Fibroblast of lung (primary cell): Measurements from ENCODE around the gene KLHL29.

Source experiments
- EZH2 ChIP-seq: IDR thresholded peaks from 2 replicates; pipeline ENCODE4 v1.5.1; 2012; ENCODE audit warnings: low read length, control low read depth, mild to moderate bottlenecking; ENCODE audit errors: missing control alignments
- TF ChIP-seq, protein P1 (sequence below), 2 donors: IDR thresholded peaks in 1 of 2; conservative IDR thresholded peaks in 1 of 2; 1 replicate in 1 of 2; 2 replicates in 1 of 2; pipeline ENCODE4 v1.5.1; 2011 to 2012; ENCODE audit warnings: low read length in 2 of 2, control low read depth in 1 of 2, inconsistent platforms in 1 of 2, low read depth in 1 of 2, mild to moderate bottlenecking in 1 of 2

- TF ChIP-seq, protein P1, sequence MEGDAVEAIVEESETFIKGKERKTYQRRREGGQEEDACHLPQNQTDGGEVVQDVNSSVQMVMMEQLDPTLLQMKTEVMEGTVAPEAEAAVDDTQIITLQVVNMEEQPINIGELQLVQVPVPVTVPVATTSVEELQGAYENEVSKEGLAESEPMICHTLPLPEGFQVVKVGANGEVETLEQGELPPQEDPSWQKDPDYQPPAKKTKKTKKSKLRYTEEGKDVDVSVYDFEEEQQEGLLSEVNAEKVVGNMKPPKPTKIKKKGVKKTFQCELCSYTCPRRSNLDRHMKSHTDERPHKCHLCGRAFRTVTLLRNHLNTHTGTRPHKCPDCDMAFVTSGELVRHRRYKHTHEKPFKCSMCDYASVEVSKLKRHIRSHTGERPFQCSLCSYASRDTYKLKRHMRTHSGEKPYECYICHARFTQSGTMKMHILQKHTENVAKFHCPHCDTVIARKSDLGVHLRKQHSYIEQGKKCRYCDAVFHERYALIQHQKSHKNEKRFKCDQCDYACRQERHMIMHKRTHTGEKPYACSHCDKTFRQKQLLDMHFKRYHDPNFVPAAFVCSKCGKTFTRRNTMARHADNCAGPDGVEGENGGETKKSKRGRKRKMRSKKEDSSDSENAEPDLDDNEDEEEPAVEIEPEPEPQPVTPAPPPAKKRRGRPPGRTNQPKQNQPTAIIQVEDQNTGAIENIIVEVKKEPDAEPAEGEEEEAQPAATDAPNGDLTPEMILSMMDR (conservative IDR thresholded peaks at IDR 0.05 in 1 of 2, IDR thresholded peaks at IDR 0.05 in 1 of 2; ENCODE audit: low read depth in 1 of 2, low read length in 2 of 2) = no peak
- TF ChIP-seq EZH2 = no peak
Measured at GRCh38 chr2:23459032-23459431, 74.1 kb downstream of the KLHL29 start.
